ENCODE results near the gene CACNA1S.

- no peak for TF ChIP-seq CTCF (IDR thresholded peaks at IDR 0.05; ENCODE audit: insufficient read depth, low read length, poor library complexity, severe bottlenecking)
- no peak for TF ChIP-seq EZH2phosphoT487 (conservative IDR thresholded peaks at IDR 0.05; ENCODE audit: low read length)
Measured at GRCh38 chr1:201137024-201137392, 24.8 kb upstream of the CACNA1S start.
